Lung (tissue), 12 donors: Measurements from ENCODE around the gene DAO. TPM values are rescaled to one million over a fixed set of nuclear protein-coding genes. Genes with fewer than 3 reads are reported as not detected.

ENCODE experiments used
- ATAC-seq: fragments of 200-7000 bp; cut with Tn5 transposase; one replicate; pipeline ENCODE4 v1.9.1; 2020; ENCODE audit warnings: moderate number of reproducible peaks; ENCODE audit not compliant: insufficient read depth, low FRiP score
- DNase-seq, 3 donors: peaks; one replicate each; pipeline ENCODE4 v3.0.0-alpha.2; 2013 to 2017
- H3K27ac ChIP-seq, 2 donors: one replicate each; pipeline ENCODE4 v1.5.1; 2013; ENCODE audit warnings: mild to moderate bottlenecking in 2 of 2, moderate library complexity in 2 of 2, control low read depth in 1 of 2, inconsistent platforms in 1 of 2, low read depth in 1 of 2, low read length in 1 of 2
- H3K27me3 ChIP-seq, 3 donors: one replicate each; pipeline ENCODE4 v1.5.1; 2013; ENCODE audit warnings: low read length in 2 of 3; ENCODE audit not compliant: control insufficient read depth in 3 of 3, insufficient read depth in 3 of 3
- H3K36me3 ChIP-seq, 4 donors: one replicate each; pipeline ENCODE4 v1.5.1; 2013; ENCODE audit warnings: low read length in 4 of 4, mild to moderate bottlenecking in 1 of 4, moderate library complexity in 1 of 4; ENCODE audit not compliant: control insufficient read depth in 4 of 4, insufficient read depth in 4 of 4
- H3K4me1 ChIP-seq, 5 donors: one replicate each; pipeline ENCODE4 v1.5.1; 2013; ENCODE audit warnings: low read length in 5 of 5, mild to moderate bottlenecking in 2 of 5, moderate library complexity in 1 of 5; ENCODE audit not compliant: control insufficient read depth in 5 of 5, insufficient read depth in 5 of 5
- H3K4me3 ChIP-seq: one replicate; pipeline ENCODE4 v1.5.1; 2013; ENCODE audit warnings: mild to moderate bottlenecking, control low read depth, moderate library complexity
- H3K9ac ChIP-seq, 2 donors: one replicate each; pipeline ENCODE4 v1.5.1; 2013; ENCODE audit warnings: low read length in 2 of 2, control low read depth in 1 of 2; ENCODE audit not compliant: insufficient read depth in 1 of 2
- H3K9me3 ChIP-seq, 4 donors: one replicate each; pipeline ENCODE4 v1.5.1; 2013; ENCODE audit warnings: low read length in 3 of 4, mild to moderate bottlenecking in 1 of 4, moderate library complexity in 1 of 4; ENCODE audit not compliant: control insufficient read depth in 4 of 4, insufficient read depth in 3 of 4
- CTCF ChIP-seq: IDR thresholded peaks from 2 replicates; pipeline ENCODE4 v1.5.1; 2012; ENCODE audit warnings: mild to moderate bottlenecking; ENCODE audit errors: control extremely low read depth, extremely low read depth
- WGBS, 2 donors: extraction: QIAGEN DNeasy Blood & Tissue Kit; methylation state at CpG; one replicate each; pipeline ENCODE4 v1.1.7; 2013; 5-methylcytosine and 5-hydroxymethylcytosine counted together
- polyA plus RNA-seq, 2 donors: library from polyadenylated mRNA; stranded (reverse); fragments of 200-250 nt; gene quantifications; one replicate each; pipeline ENCODE4 v1.2.1, GENCODE V29; 2013
- total RNA-seq, 2 donors: library from RNA; depleted of rRNA in 1 of 2; stranded (reverse); fragments of >200 nt in 1 of 2; gene quantifications; one replicate each; pipeline ENCODE4 v1.2.1, GENCODE V29; 2014 to 2021
- donor health status: control.
- donor health status: control.
- donor health status: Bipolar disorder and iron deficiency.
- donor health status: healthy.
- donor health status: DM: yes; HTN: yes; CAD: no.

DAO gene
- total and polyA plus RNA-seq, 4 donors: 0.08 TPM; not detected in 3

- DNase-seq (no peak), ATAC-seq (no peak)
- TF ChIP-seq CTCF: no peak
- H3K4me3 ChIP-seq: no peak overlapping the region
- no peaks in the 10 kb centered on the region for H3K4me1 ChIP-seq
- WGBS, 2 donors: 81 to 89% methylated on average over 3 of the region's 3 CpGs
- H3K36me3 ChIP-seq: no peaks in the 10 kb centered on the region
- H3K27ac ChIP-seq: no peak overlapping the region
- no peak overlapping the region for H3K9ac ChIP-seq
- H3K27me3 ChIP-seq: peaks cover 0 to 4% (median 0%) of the 10 kb centered on the region in 3 donors
- no peaks in the 10 kb centered on the region for H3K9me3 ChIP-seq
These were observed 4.1 kb upstream of the DAO start for GRCh38 chr12:108875682-108876361.

GRCh38 chr12:108876550-108876949 lies 3.3 kb upstream of the DAO start:
- Histone ChIP-seq H3K4me1 (no peaks in the 10 kb centered on the region), H3K36me3 (no peaks in the 10 kb centered on the region), H3K27me3 (peaks cover 0 to 9% (median 0%) of the 10 kb centered on the region in 3 donors), H3K9me3 (no peaks in the 10 kb centered on the region), H3K4me3 (no peak overlapping the region), H3K27ac (no peak overlapping the region), H3K9ac (no peak overlapping the region)
- TF ChIP-seq CTCF: no peak
- DNase-seq (no peak), ATAC-seq (no peak)
- WGBS, 2 donors: 78 to 80% methylated on average over 3 of the region's 3 CpGs

GRCh38 chr12:108881953-108882352 lies 2.1 kb downstream of the DAO start:
- DNase-seq (no peak), ATAC-seq (no peak)
- Histone ChIP-seq H3K9ac (no peak overlapping the region), H3K27me3 (peaks cover 0 to 9% (median 0%) of the 10 kb centered on the region in 3 donors), H3K4me3 (no peak overlapping the region), H3K36me3 (no peaks in the 10 kb centered on the region), H3K27ac (no peak overlapping the region), H3K9me3 (no peaks in the 10 kb centered on the region), H3K4me1 (no peaks in the 10 kb centered on the region)
- no peak for TF ChIP-seq CTCF
- WGBS, 2 donors: 89 to 91% methylated on average over 3 of the region's 3 CpGs
